ENCODE measurements around the gene MOB2. TPM values are rescaled to one million over a fixed set of nuclear protein-coding genes. Genes with fewer than 3 reads are reported as not detected.

Gene MOB2
- total RNA-seq, 1 donor from 2014 or later, result 29.0 TPM

- Mint-ChIP-seq H3K36me3 (ENCODE audit: unreplicated experiment) (no peaks in the 10 kb centered on the region), H3K4me3 (ENCODE audit: unreplicated experiment) (no peak overlapping the region), H3K4me1 (ENCODE audit: low read depth, unreplicated experiment) (peaks cover 4% of the 10 kb centered on the region), H3K9me3 (ENCODE audit: unreplicated experiment) (peaks cover 17% of the 10 kb centered on the region), H3K27me3 (ENCODE audit: unreplicated experiment) (peaks cover 21% of the 10 kb centered on the region), H3K27ac (ENCODE audit: unreplicated experiment) (no peak overlapping the region)
- no peak for DNase-seq
- no peak for TF ChIP-seq CTCF (IDR thresholded peaks at IDR 0.05; ENCODE audit: partially characterized antibody, unreplicated experiment)
These were observed 28.7 kb downstream of the MOB2 start for GRCh38 chr11:1457856-1458255.

GRCh38 chr11:1457326-1457680 is 29.3 kb downstream of the MOB2 start:
- Mint-ChIP-seq H3K4me1 (ENCODE audit: low read depth, unreplicated experiment) (peaks cover 4% of the 10 kb centered on the region), H3K9me3 (ENCODE audit: unreplicated experiment) (peaks cover 19% of the 10 kb centered on the region), H3K27ac (ENCODE audit: unreplicated experiment) (no peak overlapping the region), H3K27me3 (ENCODE audit: unreplicated experiment) (peaks cover 19% of the 10 kb centered on the region), H3K36me3 (ENCODE audit: unreplicated experiment) (no peaks in the 10 kb centered on the region), H3K4me3 (ENCODE audit: unreplicated experiment) (no peak overlapping the region)
- TF ChIP-seq CTCF (IDR thresholded peaks at IDR 0.05; ENCODE audit: partially characterized antibody, unreplicated experiment), result no peak
- DNase-seq, result no peak

GRCh38 chr11:1456596-1457325 is 29.8 kb downstream of the MOB2 start:
- Mint-ChIP-seq H3K27ac (ENCODE audit: unreplicated experiment) (no peak overlapping the region), H3K4me3 (ENCODE audit: unreplicated experiment) (no peak overlapping the region), H3K9me3 (ENCODE audit: unreplicated experiment) (peaks cover 19% of the 10 kb centered on the region), H3K27me3 (ENCODE audit: unreplicated experiment) (peaks cover 19% of the 10 kb centered on the region), H3K36me3 (ENCODE audit: unreplicated experiment) (no peaks in the 10 kb centered on the region), H3K4me1 (ENCODE audit: low read depth, unreplicated experiment) (peaks cover 4% of the 10 kb centered on the region)
- DNase-seq, result no peak
- no peak for TF ChIP-seq CTCF (IDR thresholded peaks at IDR 0.05; ENCODE audit: partially characterized antibody, unreplicated experiment)

- H3K27me3 Mint-ChIP-seq (ENCODE audit: unreplicated experiment), result peaks cover 16% of the 10 kb centered on the region
- peaks cover 4% of the 10 kb centered on the region for H3K4me1 Mint-ChIP-seq (ENCODE audit: low read depth, unreplicated experiment)
- H3K9me3 Mint-ChIP-seq (ENCODE audit: unreplicated experiment), result peaks cover 16% of the 10 kb centered on the region
- peak overlapping the region; percentile 72 for H3K27ac Mint-ChIP-seq (ENCODE audit: unreplicated experiment)
- H3K36me3 Mint-ChIP-seq (ENCODE audit: unreplicated experiment), result no peaks in the 10 kb centered on the region
- H3K4me3 Mint-ChIP-seq (ENCODE audit: unreplicated experiment), result no peak overlapping the region
- TF ChIP-seq CTCF (IDR thresholded peaks at IDR 0.05; ENCODE audit: partially characterized antibody, unreplicated experiment), result no peak
- no peak for DNase-seq
These were observed 30.4 kb downstream of the MOB2 start for GRCh38 chr11:1456176-1456575.

GRCh38 chr11:1455763-1456060 is 30.9 kb downstream of the MOB2 start:
- Mint-ChIP-seq H3K27me3 (ENCODE audit: unreplicated experiment) (peaks cover 16% of the 10 kb centered on the region), H3K27ac (ENCODE audit: unreplicated experiment) (no peak overlapping the region), H3K4me1 (ENCODE audit: low read depth, unreplicated experiment) (peaks cover 4% of the 10 kb centered on the region), H3K4me3 (ENCODE audit: unreplicated experiment) (no peak overlapping the region), H3K9me3 (ENCODE audit: unreplicated experiment) (peaks cover 14% of the 10 kb centered on the region), H3K36me3 (ENCODE audit: unreplicated experiment) (no peaks in the 10 kb centered on the region)
- DNase-seq, result no peak
- no peak for TF ChIP-seq CTCF (IDR thresholded peaks at IDR 0.05; ENCODE audit: partially characterized antibody, unreplicated experiment)

Data from glutamatergic neuron (in vitro differentiated cells).